Prostate gland (tissue), 2 donors: ENCODE data around the gene TWSG1.

ENCODE experiments used
- POLR2A ChIP-seq: fragments of 450-650 bp; IDR thresholded peaks from one replicate; pipeline ENCODE4 v1.6.1; 2016; ENCODE audit warnings: antibody characterized with exemption, mild to moderate bottlenecking
- POLR2AphosphoS5 ChIP-seq: sonication (generic); formaldehyde crosslinking; IDR thresholded peaks from one replicate; pipeline ENCODE4 v1.6.1; 2017; ENCODE audit warnings: antibody characterized with exemption
- TF ChIP-seq, protein P1 (sequence below), 4 experiments: fragments of 200-600 bp in 2 of 4; fragments of 450-650 bp in 2 of 4; sonication (generic) in 2 of 4; IDR thresholded peaks; 1 replicate in 3 of 4; 2 replicates in 1 of 4; pipeline ENCODE4 v1.5.1; 2016 to 2019; ENCODE audit warnings: antibody characterized with exemption in 4 of 4, mild to moderate bottlenecking in 2 of 4, moderate library complexity in 2 of 4

DNA sequence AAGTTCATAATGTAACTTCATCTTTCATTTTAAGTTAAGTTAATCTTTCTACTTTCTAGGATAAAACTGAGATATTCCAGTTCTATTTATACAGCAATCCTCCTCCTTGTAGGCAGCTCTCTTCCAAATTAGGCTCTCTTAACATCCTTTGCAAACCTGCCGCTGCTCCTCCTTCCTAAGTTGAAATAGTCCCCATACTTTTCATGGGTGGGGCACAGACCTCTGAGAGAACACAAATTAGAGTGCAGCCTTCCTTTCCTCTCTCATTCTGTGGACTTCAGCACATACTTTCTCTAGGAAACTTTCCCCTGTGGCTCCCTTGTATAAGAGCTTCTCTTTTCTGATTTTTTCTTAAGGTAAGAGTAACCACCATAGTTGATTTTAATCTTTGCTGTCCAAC lies 28.3 kb downstream of the TWSG1 start:
- TF ChIP-seq, protein P1, sequence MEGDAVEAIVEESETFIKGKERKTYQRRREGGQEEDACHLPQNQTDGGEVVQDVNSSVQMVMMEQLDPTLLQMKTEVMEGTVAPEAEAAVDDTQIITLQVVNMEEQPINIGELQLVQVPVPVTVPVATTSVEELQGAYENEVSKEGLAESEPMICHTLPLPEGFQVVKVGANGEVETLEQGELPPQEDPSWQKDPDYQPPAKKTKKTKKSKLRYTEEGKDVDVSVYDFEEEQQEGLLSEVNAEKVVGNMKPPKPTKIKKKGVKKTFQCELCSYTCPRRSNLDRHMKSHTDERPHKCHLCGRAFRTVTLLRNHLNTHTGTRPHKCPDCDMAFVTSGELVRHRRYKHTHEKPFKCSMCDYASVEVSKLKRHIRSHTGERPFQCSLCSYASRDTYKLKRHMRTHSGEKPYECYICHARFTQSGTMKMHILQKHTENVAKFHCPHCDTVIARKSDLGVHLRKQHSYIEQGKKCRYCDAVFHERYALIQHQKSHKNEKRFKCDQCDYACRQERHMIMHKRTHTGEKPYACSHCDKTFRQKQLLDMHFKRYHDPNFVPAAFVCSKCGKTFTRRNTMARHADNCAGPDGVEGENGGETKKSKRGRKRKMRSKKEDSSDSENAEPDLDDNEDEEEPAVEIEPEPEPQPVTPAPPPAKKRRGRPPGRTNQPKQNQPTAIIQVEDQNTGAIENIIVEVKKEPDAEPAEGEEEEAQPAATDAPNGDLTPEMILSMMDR (IDR thresholded peaks at IDR 0.05), result no peak
- TF ChIP-seq POLR2A (no peak), POLR2AphosphoS5 (no peak)
